Trophoblast cell (in vitro differentiated cells and primary cell): ENCODE results near the gene MPZL2.

Experiments used
- DNase-seq, 2 donors: peaks; one replicate each; pipeline ENCODE4 v3.0.0-alpha.2; 2016
- H2AFZ ChIP-seq: 2 replicates; pipeline ENCODE4 v1.6.1; 2013; ENCODE audit warnings: low read length, moderate library complexity, mild to moderate bottlenecking; ENCODE audit not compliant: insufficient read depth, poor library complexity
- H2AK5ac ChIP-seq: 2 replicates; pipeline ENCODE4 v1.6.1; 2013; ENCODE audit warnings: mild to moderate bottlenecking, low read length
- H2BK120ac ChIP-seq: 2 replicates; pipeline ENCODE4 v1.6.1; 2013; ENCODE audit warnings: low read length, mild to moderate bottlenecking, moderate library complexity; ENCODE audit not compliant: insufficient read depth, poor library complexity
- H2BK12ac ChIP-seq: 2 replicates; pipeline ENCODE4 v1.6.1; 2013; ENCODE audit warnings: mild to moderate bottlenecking, low read length, moderate library complexity
- H2BK5ac ChIP-seq: 2 replicates; pipeline ENCODE4 v1.6.1; 2013; ENCODE audit warnings: low read length, low read depth, moderate library complexity, mild to moderate bottlenecking; ENCODE audit not compliant: poor library complexity
- H3K14ac ChIP-seq: 2 replicates; pipeline ENCODE4 v1.6.1; 2013; ENCODE audit warnings: mild to moderate bottlenecking, low read length
- H3K18ac ChIP-seq: 2 replicates; pipeline ENCODE4 v1.6.1; 2013; ENCODE audit warnings: mild to moderate bottlenecking, low read length
- H3K23ac ChIP-seq: 2 replicates; pipeline ENCODE4 v1.6.1; 2013; ENCODE audit warnings: low read length
- H3K27ac ChIP-seq: 2 replicates; pipeline ENCODE4 v1.5.1; 2013; ENCODE audit warnings: low read depth, mild to moderate bottlenecking, inconsistent platforms, low read length, moderate library complexity
- H3K27me3 ChIP-seq: 2 replicates; pipeline ENCODE4 v1.6.1; 2013; ENCODE audit warnings: inconsistent platforms, mild to moderate bottlenecking, low read length, moderate library complexity; ENCODE audit not compliant: insufficient read depth
- H3K36me3 ChIP-seq, 2 experiments: 1 replicate in 1 of 2; 2 replicates in 1 of 2; pipeline ENCODE4 v1.6.1; 2013; ENCODE audit warnings: low read length in 2 of 2, mild to moderate bottlenecking in 2 of 2, moderate library complexity in 1 of 2; ENCODE audit not compliant: insufficient read depth in 2 of 2, control insufficient read depth in 1 of 2
- H3K4ac ChIP-seq: 2 replicates; pipeline ENCODE4 v1.6.1; 2013; ENCODE audit warnings: low read depth, mild to moderate bottlenecking, low read length, moderate library complexity
- H3K4me1 ChIP-seq, 2 experiments: 1 replicate in 1 of 2; 2 replicates in 1 of 2; pipeline ENCODE4 v1.6.1; 2013; ENCODE audit warnings: low read length in 2 of 2, mild to moderate bottlenecking in 2 of 2, moderate library complexity in 1 of 2; ENCODE audit not compliant: insufficient read depth in 2 of 2, control insufficient read depth in 1 of 2
- H3K4me2 ChIP-seq: 2 replicates; pipeline ENCODE4 v1.6.1; 2013; ENCODE audit warnings: inconsistent platforms, mild to moderate bottlenecking, low read length, moderate library complexity
- H3K4me3 ChIP-seq: 2 replicates; pipeline ENCODE4 v1.5.1; 2013; ENCODE audit warnings: mild to moderate bottlenecking, low read depth, low read length, inconsistent platforms
- H3K79me1 ChIP-seq: one replicate; pipeline ENCODE4 v1.6.1; 2013; ENCODE audit warnings: low read length
- H3K79me2 ChIP-seq: 2 replicates; pipeline ENCODE4 v1.6.1; 2013; ENCODE audit warnings: low read length, mild to moderate bottlenecking; ENCODE audit not compliant: control insufficient read depth, insufficient read depth, poor library complexity
- H3K9ac ChIP-seq: 2 replicates; pipeline ENCODE4 v1.6.1; 2013; ENCODE audit warnings: mild to moderate bottlenecking, low read length
- H3K9me3 ChIP-seq: 2 replicates; pipeline ENCODE4 v1.6.1; 2013; ENCODE audit warnings: low read depth, mild to moderate bottlenecking, control low read depth, inconsistent platforms, low read length; ENCODE audit not compliant: insufficient read depth
- H4K12ac ChIP-seq: 2 replicates; pipeline ENCODE4 v1.6.1; 2013; ENCODE audit warnings: low read depth, mild to moderate bottlenecking, low read length, moderate library complexity
- H4K8ac ChIP-seq: 2 replicates; pipeline ENCODE4 v1.6.1; 2013; ENCODE audit warnings: low read depth, mild to moderate bottlenecking, low read length, moderate library complexity
- H4K91ac ChIP-seq: one replicate; pipeline ENCODE4 v1.6.1; 2013; ENCODE audit warnings: low read depth, mild to moderate bottlenecking, low read length, moderate library complexity
- WGBS: extraction: QIAGEN DNeasy Blood & Tissue Kit; methylation state at CpG from one replicate; pipeline ENCODE4 v1.1.7; 2013; ENCODE audit warnings: missing lambda C conversion rate; ENCODE audit not compliant: insufficient read length, insufficient coverage; ENCODE audit errors: extremely low coverage; 5-methylcytosine and 5-hydroxymethylcytosine counted together

The MPZL2 gene

GRCh38 chr11:118226296-118226695, 37.8 kb downstream of the MPZL2 start:
- peak in 1 of 2 donors; percentile 18 for DNase-seq
- H3K23ac ChIP-seq: no peak overlapping the region
- no peak overlapping the region for H2BK120ac ChIP-seq
- no peaks in the 10 kb centered on the region for H3K4me1 ChIP-seq
- H3K9me3 ChIP-seq: no peaks in the 10 kb centered on the region
- no peak overlapping the region for H3K18ac ChIP-seq
- H3K4ac ChIP-seq: no peak overlapping the region
- H4K91ac ChIP-seq: no peak overlapping the region
- no peak overlapping the region for H3K9ac ChIP-seq
- H2BK5ac ChIP-seq: no peak overlapping the region
- H3K79me1 ChIP-seq: no peaks in the 10 kb centered on the region
- H2BK12ac ChIP-seq: no peak overlapping the region
- H3K27me3 ChIP-seq: no peaks in the 10 kb centered on the region
- H3K4me2 ChIP-seq: no peak overlapping the region
- H4K12ac ChIP-seq: no peak overlapping the region
- H3K27ac ChIP-seq: no peak overlapping the region
- H4K8ac ChIP-seq: no peak overlapping the region
- H3K4me3 ChIP-seq: no peak overlapping the region
- no peak overlapping the region for H2AFZ ChIP-seq
- WGBS: no CpG with 5 or more reads among the region's 7 CpGs
- H3K36me3 ChIP-seq: no peaks in the 10 kb centered on the region
- no peak overlapping the region for H2AK5ac ChIP-seq
- H3K79me2 ChIP-seq: no peaks in the 10 kb centered on the region
- H3K14ac ChIP-seq: no peak overlapping the region

- H2BK120ac ChIP-seq: no peak within 1 kb of the TSS
- no peak within 1 kb of the TSS for H4K8ac ChIP-seq
- no peak within 1 kb of the TSS for H4K12ac ChIP-seq
- H3K27ac ChIP-seq: no peak within 1 kb of the TSS
- H3K79me2 ChIP-seq: no peaks in the 10 kb centered on the region
- no peak within 1 kb of the TSS for H3K14ac ChIP-seq
- no peaks in the 10 kb centered on the region for H3K27me3 ChIP-seq
- no peak within 1 kb of the TSS for H3K9ac ChIP-seq
- H2AFZ ChIP-seq: no peak within 1 kb of the TSS
- no peak within 1 kb of the TSS for H2BK5ac ChIP-seq
- no peak within 1 kb of the TSS for H4K91ac ChIP-seq
- no peaks in the 10 kb centered on the region for H3K36me3 ChIP-seq
- H3K4ac ChIP-seq: no peak within 1 kb of the TSS
- no CpG with 5 or more reads among the region's 6 CpGs for WGBS
- H3K4me1 ChIP-seq: no peaks in the 10 kb centered on the region
- no peaks in the 10 kb centered on the region for H3K79me1 ChIP-seq
- H3K9me3 ChIP-seq: no peaks in the 10 kb centered on the region
- H2BK12ac ChIP-seq: no peak within 1 kb of the TSS
- no peak within 1 kb of the TSS for H3K23ac ChIP-seq
- no peak within 1 kb of the TSS for H3K18ac ChIP-seq
- H3K4me2 ChIP-seq: no peak within 1 kb of the TSS
- H3K4me3 ChIP-seq: no peak within 1 kb of the TSS
- DNase-seq: no peak
- H2AK5ac ChIP-seq: no peak within 1 kb of the TSS
Observed at GRCh38 chr11:118224511-118225188, 39.4 kb downstream of the MPZL2 start, which contains the start of gene JAML. Gene JAML (minus strand): TSS chr11:118225011. CDS start chr11:118214866, 10,145 bp downstream.

GRCh38 chr11:118223992-118224391, 40.1 kb downstream of the MPZL2 start:
- Histone ChIP-seq H2AK5ac (no peak overlapping the region), H3K36me3 (no peaks in the 10 kb centered on the region), H3K79me2 (no peaks in the 10 kb centered on the region), H3K9ac (no peak overlapping the region), H3K14ac (no peak overlapping the region), H3K9me3 (no peaks in the 10 kb centered on the region), H4K12ac (no peak overlapping the region), H3K4me1 (no peaks in the 10 kb centered on the region), H2BK12ac (no peak overlapping the region), H3K4me2 (no peak overlapping the region), H2BK120ac (no peak overlapping the region), H3K18ac (no peak overlapping the region), H3K27me3 (no peaks in the 10 kb centered on the region), H3K4me3 (no peak overlapping the region), H2BK5ac (no peak overlapping the region), H2AFZ (no peak overlapping the region), H3K79me1 (no peaks in the 10 kb centered on the region), H3K4ac (no peak overlapping the region), H4K8ac (no peak overlapping the region), H3K27ac (no peak overlapping the region), H4K91ac (no peak overlapping the region), H3K23ac (no peak overlapping the region)
- no peak for DNase-seq
- WGBS: no CpG with 5 or more reads among the region's 6 CpGs

- no peak overlapping the region for H2BK120ac ChIP-seq
- no peaks in the 10 kb centered on the region for H3K79me2 ChIP-seq
- no peak overlapping the region for H3K9ac ChIP-seq
- H4K12ac ChIP-seq: no peak overlapping the region
- H3K27ac ChIP-seq: no peak overlapping the region
- no peak overlapping the region for H3K18ac ChIP-seq
- H3K4me1 ChIP-seq: no peaks in the 10 kb centered on the region
- no peak overlapping the region for H4K8ac ChIP-seq
- no peaks in the 10 kb centered on the region for H3K36me3 ChIP-seq
- no peak for DNase-seq
- no peak overlapping the region for H3K23ac ChIP-seq
- no peak overlapping the region for H3K4me3 ChIP-seq
- H3K27me3 ChIP-seq: no peaks in the 10 kb centered on the region
- H2BK5ac ChIP-seq: no peak overlapping the region
- no peak overlapping the region for H2AFZ ChIP-seq
- no peak overlapping the region for H3K4ac ChIP-seq
- H3K79me1 ChIP-seq: no peaks in the 10 kb centered on the region
- no peak overlapping the region for H3K14ac ChIP-seq
- H2BK12ac ChIP-seq: no peak overlapping the region
- no peaks in the 10 kb centered on the region for H3K9me3 ChIP-seq
- H3K4me2 ChIP-seq: no peak overlapping the region
- H2AK5ac ChIP-seq: no peak overlapping the region
- WGBS: no CpG with 5 or more reads among the region's 2 CpGs
- no peak overlapping the region for H4K91ac ChIP-seq
Observed at GRCh38 chr11:118223570-118223969, 40.5 kb downstream of the MPZL2 start.
